GM21360 (cell line): ENCODE measurements around the gene CERS6.

ENCODE experiments used
- ATAC-seq: cut with Tn5 transposase; IDR thresholded peaks from one replicate; pipeline ENCODE4 v1.9.1; 2021; ENCODE audit warnings: mild to moderate bottlenecking, moderate library complexity; ENCODE audit not compliant: unreplicated experiment

Gene CERS6

GRCh38 chr2:168441214-168441872 is 14.7 kb upstream of the CERS6 start:
- no peak for ATAC-seq

GRCh38 chr2:168443818-168444217 is 12.3 kb upstream of the CERS6 start:
- ATAC-seq, result no peak

GRCh38 chr2:168445960-168446359 is 10.1 kb upstream of the CERS6 start:
- no peak for ATAC-seq

GRCh38 chr2:168448980-168449379 is 7.1 kb upstream of the CERS6 start:
- no peak for ATAC-seq

GRCh38 chr2:168449419-168449818 is 6.7 kb upstream of the CERS6 start:
- no peak for ATAC-seq

GRCh38 chr2:168450171-168450570 is 5.9 kb upstream of the CERS6 start:
- ATAC-seq, result no peak

- no peak for ATAC-seq
Observed at GRCh38 chr2:168450732-168451131, 5.3 kb upstream of the CERS6 start.

GRCh38 chr2:168452781-168453180 is 3.3 kb upstream of the CERS6 start:
- ATAC-seq, result no peak

GRCh38 chr2:168453404-168453803 is 2.7 kb upstream of the CERS6 start:
- ATAC-seq, result no peak

- no peak for ATAC-seq
Observed at GRCh38 chr2:168454737-168455644, 1.1 kb upstream of the CERS6 start.

GRCh38 chr2:168456521-168457189 is 583 bp downstream of the CERS6 start:
- ATAC-seq, result peak; percentile 33

- ATAC-seq, result peak; percentile 1
Observed at GRCh38 chr2:168457190-168457895, 1.3 kb downstream of the CERS6 start.

- ATAC-seq, result no peak
Observed at GRCh38 chr2:168458139-168458538, 2.1 kb downstream of the CERS6 start.

GRCh38 chr2:168459256-168459655 is 3.2 kb downstream of the CERS6 start:
- ATAC-seq, result no peak

- no peak for ATAC-seq
Observed at GRCh38 chr2:168460571-168460970, 4.5 kb downstream of the CERS6 start.

- ATAC-seq, result no peak
Observed at GRCh38 chr2:168461178-168461941, 5.3 kb downstream of the CERS6 start.

GRCh38 chr2:168461942-168462331 is 5.9 kb downstream of the CERS6 start:
- no peak for ATAC-seq

- ATAC-seq, result no peak
Observed at GRCh38 chr2:168462543-168463045, 6.5 kb downstream of the CERS6 start.

- no peak for ATAC-seq
Observed at GRCh38 chr2:168465594-168465993, 9.5 kb downstream of the CERS6 start.

- ATAC-seq, result no peak
Observed at GRCh38 chr2:168466190-168466737, 10.2 kb downstream of the CERS6 start.
